Measurements from ENCODE around the gene JAML.

GRCh38 chr11:118222437-118222836 is 2.4 kb downstream of the JAML start:
- no peak for TF ChIP-seq POLR2A (IDR thresholded peaks at IDR 0.05; ENCODE audit: low read length)
- no peak for TF ChIP-seq GATA1 (IDR thresholded peaks at IDR 0.05; ENCODE audit: low read depth, low read length)

Measured in erythroblast (primary cell).